Measurements from ENCODE around the gene SLC6A18. TPM values are rescaled to one million over a fixed set of nuclear protein-coding genes. Genes with fewer than 3 reads are reported as not detected.

Gene SLC6A18
- total RNA-seq, 3 donors from 2014 or later = 0.89 TPM; not detected in 2

- ATAC-seq = peak; percentile 19
- no peaks in the 10 kb centered on the region for H3K9me3 ChIP-seq
- no peak for TF ChIP-seq CTCF (IDR thresholded peaks at IDR 0.05)
- DNase-seq = peak in 1 of 3 donors; percentile 45
- intact Hi-C loops (cut with DNase I, micrococcal nuclease) = no loop called here
- no peak overlapping the region for H3K4me3 ChIP-seq
- H3K4me1 ChIP-seq (ENCODE audit: low read depth) = no peaks in the 10 kb centered on the region
- H3K36me3 ChIP-seq (ENCODE audit: low read depth) = no peaks in the 10 kb centered on the region
Measured at GRCh38 chr5:1209896-1210776, 15.0 kb upstream of the SLC6A18 start.

- H3K4me1 ChIP-seq (ENCODE audit: low read depth) = no peaks in the 10 kb centered on the region
- DNase-seq (peak in 1 of 3 donors; percentile 45), ATAC-seq (no peak)
- no peak for TF ChIP-seq CTCF (IDR thresholded peaks at IDR 0.05)
- H3K4me3 ChIP-seq = no peak overlapping the region
- H3K36me3 ChIP-seq (ENCODE audit: low read depth) = no peaks in the 10 kb centered on the region
- intact Hi-C loops (cut with DNase I, micrococcal nuclease) = no loop called here
- H3K9me3 ChIP-seq = no peaks in the 10 kb centered on the region
Measured at GRCh38 chr5:1210832-1211251, 14.3 kb upstream of the SLC6A18 start.

GRCh38 chr5:1211701-1212100 lies 13.5 kb upstream of the SLC6A18 start:
- no peaks in the 10 kb centered on the region for H3K36me3 ChIP-seq (ENCODE audit: low read depth)
- ATAC-seq (no peak), DNase-seq (no peak)
- H3K4me1 ChIP-seq (ENCODE audit: low read depth) = no peaks in the 10 kb centered on the region
- no peaks in the 10 kb centered on the region for H3K9me3 ChIP-seq
- TF ChIP-seq CTCF (IDR thresholded peaks at IDR 0.05) = no peak
- intact Hi-C loops (cut with DNase I, micrococcal nuclease) = no loop called here
- no peak overlapping the region for H3K4me3 ChIP-seq

GRCh38 chr5:1212271-1212670 lies 12.9 kb upstream of the SLC6A18 start:
- H3K4me3 ChIP-seq = no peak overlapping the region
- ATAC-seq (no peak), DNase-seq (peak in 1 of 3 donors; percentile 34)
- TF ChIP-seq CTCF (IDR thresholded peaks at IDR 0.05) = no peak
- no peaks in the 10 kb centered on the region for H3K36me3 ChIP-seq (ENCODE audit: low read depth)
- H3K4me1 ChIP-seq (ENCODE audit: low read depth) = no peaks in the 10 kb centered on the region
- H3K9me3 ChIP-seq = no peaks in the 10 kb centered on the region
- intact Hi-C loops (cut with DNase I, micrococcal nuclease) = no loop called here

- Histone ChIP-seq H3K9me3 (no peaks in the 10 kb centered on the region), H3K4me1 (ENCODE audit: low read depth) (no peaks in the 10 kb centered on the region), H3K4me3 (no peak overlapping the region), H3K36me3 (ENCODE audit: low read depth) (no peaks in the 10 kb centered on the region)
- ATAC-seq = no peak
- no peak for TF ChIP-seq CTCF (IDR thresholded peaks at IDR 0.05)
- intact Hi-C loops (cut with DNase I, micrococcal nuclease) = no loop called here
- peak in 1 of 3 donors; percentile 37 for DNase-seq
Measured at GRCh38 chr5:1212881-1213280, 12.3 kb upstream of the SLC6A18 start.

All from mucosa of descending colon (tissue), 3 donors.